Astrocyte (in vitro differentiated cells and primary cell): ENCODE measurements around the gene DBF4. TPM values are rescaled to one million over a fixed set of nuclear protein-coding genes. Genes with fewer than 3 reads are reported as not detected.
"Not testable (repeated sequence)": the region's sequence is repeated elsewhere in the genome, so short reads cannot be mapped to it uniquely, and the experiment has no call there.

Source experiments
- DNase-seq: peaks from one replicate; pipeline ENCODE4 v3.0.0-alpha.2; 2010; ENCODE audit warnings: low read depth
- FAIRE-seq: peaks from 2 replicates; lab custom pipeline; 2011; peaks lifted over from hg19 to GRCh38; lab: Jason Lieb, UNC
- H2AFZ ChIP-seq: 2 replicates; pipeline ENCODE4 v1.6.0; 2012; ENCODE audit warnings: low read depth, low read length, inconsistent platforms
- H3K27ac ChIP-seq: 2 replicates; pipeline ENCODE4 v1.5.1; 2011; ENCODE audit warnings: low read depth, low read length, inconsistent platforms
- H3K27me3 ChIP-seq: 2 replicates; pipeline ENCODE4 v1.6.0; 2011; ENCODE audit warnings: low read length, inconsistent platforms; ENCODE audit not compliant: insufficient read depth
- H3K36me3 ChIP-seq: 2 replicates; pipeline ENCODE4 v1.5.1; 2011; ENCODE audit warnings: low read length, inconsistent platforms; ENCODE audit not compliant: insufficient read depth
- H3K4me1 ChIP-seq: 2 replicates; pipeline ENCODE4 v1.5.1; 2011; ENCODE audit warnings: low read length, inconsistent platforms; ENCODE audit not compliant: insufficient read depth
- H3K4me2 ChIP-seq: 2 replicates; pipeline ENCODE4 v1.6.0; 2012; ENCODE audit warnings: low read length, inconsistent platforms
- H3K4me3 ChIP-seq: 2 replicates; pipeline ENCODE4 v1.5.1; 2011; ENCODE audit warnings: low read depth, mild to moderate bottlenecking, low read length, inconsistent platforms; ENCODE audit not compliant: insufficient read depth
- H3K79me2 ChIP-seq: 2 replicates; pipeline ENCODE4 v1.6.0; 2012; ENCODE audit warnings: mild to moderate bottlenecking, low read length, inconsistent platforms; ENCODE audit not compliant: insufficient read depth
- H3K9ac ChIP-seq: 2 replicates; pipeline ENCODE4 v1.6.0; 2012; ENCODE audit warnings: mild to moderate bottlenecking, low read length, inconsistent platforms
- H3K9me3 ChIP-seq: 2 replicates; pipeline ENCODE4 v1.5.1; 2012; ENCODE audit warnings: low read depth, mild to moderate bottlenecking, low read length, inconsistent platforms; ENCODE audit not compliant: insufficient read depth
- H4K20me1 ChIP-seq: 2 replicates; pipeline ENCODE4 v1.6.0; 2012; ENCODE audit warnings: low read length, inconsistent platforms; ENCODE audit not compliant: insufficient read depth
- H3K27ac Mint-ChIP-seq: one replicate; pipeline ENCODE4 v1.8.0; 2021; ENCODE audit warnings: mild to moderate bottlenecking, mixed read lengths; ENCODE audit not compliant: unreplicated experiment
- H3K27me3 Mint-ChIP-seq: one replicate; pipeline ENCODE4 v1.8.0; 2021; ENCODE audit warnings: low read depth, mixed read lengths; ENCODE audit not compliant: unreplicated experiment
- H3K36me3 Mint-ChIP-seq: one replicate; pipeline ENCODE4 v1.8.0; 2021; ENCODE audit warnings: low read depth, mixed read lengths; ENCODE audit not compliant: unreplicated experiment
- H3K4me1 Mint-ChIP-seq: one replicate; pipeline ENCODE4 v1.8.0; 2021; ENCODE audit warnings: low read depth, mixed read lengths; ENCODE audit not compliant: unreplicated experiment
- H3K4me3 Mint-ChIP-seq: one replicate; pipeline ENCODE4 v1.8.0; 2021; ENCODE audit warnings: mild to moderate bottlenecking, moderate library complexity, mixed read lengths; ENCODE audit not compliant: unreplicated experiment
- H3K9me3 Mint-ChIP-seq: one replicate; pipeline ENCODE4 v1.8.0; 2021; ENCODE audit warnings: mild to moderate bottlenecking, mixed read lengths; ENCODE audit not compliant: unreplicated experiment
- CTCF ChIP-seq: IDR thresholded peaks from 2 replicates; pipeline ENCODE4 v1.5.1; 2011; ENCODE audit warnings: low read depth, mild to moderate bottlenecking, inconsistent platforms, low read length, moderate library complexity; ENCODE audit not compliant: insufficient read depth
- EZH2 ChIP-seq: IDR thresholded peaks from 2 replicates; pipeline ENCODE4 v1.6.1; 2012; ENCODE audit warnings: mild to moderate bottlenecking, low read length, inconsistent platforms; ENCODE audit not compliant: insufficient read depth
- total RNA-seq: library from RNA; stranded (reverse); gene quantifications from 2 replicates; pipeline ENCODE4 v1.2.1, GENCODE V29; 2021

The DBF4 gene
- total RNA-seq, 1 donor from 2014 or later = 13.0 TPM

- Histone ChIP-seq H3K79me2 (peaks cover 52% of the 10 kb centered on the region), H3K27ac (no peak overlapping the region), H3K9ac (no peak overlapping the region), H3K36me3 (no peaks in the 10 kb centered on the region), H4K20me1 (no peaks in the 10 kb centered on the region), H3K4me1 (peaks cover 5% of the 10 kb centered on the region), H3K27me3 (no peaks in the 10 kb centered on the region), H2AFZ (no peak overlapping the region), H3K4me3 (no peak overlapping the region), H3K9me3 (peaks cover 5% of the 10 kb centered on the region), H3K4me2 (no peak overlapping the region)
- H3K27ac Mint-ChIP-seq = no peak overlapping the region
- H3K9me3 Mint-ChIP-seq = peaks cover 10% of the 10 kb centered on the region
- FAIRE-seq (no peak), DNase-seq (no peak)
- no peaks in the 10 kb centered on the region for H3K27me3 Mint-ChIP-seq
- peaks cover 14% of the 10 kb centered on the region for H3K36me3 Mint-ChIP-seq
- H3K4me3 Mint-ChIP-seq = no peak overlapping the region
- TF ChIP-seq CTCF (no peak), EZH2 (no peak)
- H3K4me1 Mint-ChIP-seq = peaks cover 7% of the 10 kb centered on the region
Measured at GRCh38 chr7:87870471-87870870, 5.8 kb upstream of the DBF4 start.

GRCh38 chr7:87872346-87872745, 3.9 kb upstream of the DBF4 start:
- Histone ChIP-seq H3K4me3 (no peak overlapping the region), H3K4me2 (no peak overlapping the region), H2AFZ (no peak overlapping the region), H3K9ac (no peak overlapping the region), H3K9me3 (peaks cover 5% of the 10 kb centered on the region), H3K79me2 (peaks cover 60% of the 10 kb centered on the region), H3K27ac (no peak overlapping the region), H4K20me1 (no peaks in the 10 kb centered on the region), H3K4me1 (peaks cover 5% of the 10 kb centered on the region), H3K36me3 (no peaks in the 10 kb centered on the region), H3K27me3 (no peaks in the 10 kb centered on the region)
- Mint-ChIP-seq H3K4me1 (peaks cover 7% of the 10 kb centered on the region), H3K27me3 (no peaks in the 10 kb centered on the region), H3K9me3 (peaks cover 5% of the 10 kb centered on the region), H3K36me3 (peaks cover 2% of the 10 kb centered on the region), H3K27ac (no peak overlapping the region), H3K4me3 (no peak overlapping the region)
- DNase-seq (no peak), FAIRE-seq (no peak)
- TF ChIP-seq EZH2 (no peak), CTCF (no peak)

GRCh38 chr7:87873328-87873727, 3.0 kb upstream of the DBF4 start:
- not testable (repeated sequence) for H3K9ac ChIP-seq, H3K27ac Mint-ChIP-seq, H3K4me3 Mint-ChIP-seq, H3K27me3 ChIP-seq, H3K4me2 ChIP-seq, H4K20me1 ChIP-seq, H3K36me3 ChIP-seq, H3K36me3 Mint-ChIP-seq, FAIRE-seq, H3K27me3 Mint-ChIP-seq, H3K9me3 Mint-ChIP-seq, H3K4me3 ChIP-seq, DNase-seq, H3K27ac ChIP-seq, H3K9me3 ChIP-seq, H2AFZ ChIP-seq, H3K4me1 ChIP-seq
- H3K4me1 Mint-ChIP-seq = peaks cover 12% of the 10 kb centered on the region
- peaks cover 63% of the 10 kb centered on the region for H3K79me2 ChIP-seq
